Liver (tissue), 9 donors: ENCODE measurements around the gene VRTN. TPM values are rescaled to one million over a fixed set of nuclear protein-coding genes. Genes with fewer than 3 reads are reported as not detected.

ENCODE experiments used
- DNase-seq: peaks from one replicate; pipeline ENCODE4 v3.0.0-alpha.2; 2017; ENCODE audit warnings: low spot score
- H3K27ac ChIP-seq, 2 donors: one replicate each; pipeline ENCODE4 v1.7.0; 2013; ENCODE audit warnings: inconsistent platforms in 2 of 2, low read length in 2 of 2, control low read depth in 1 of 2, low read depth in 1 of 2, mild to moderate bottlenecking in 1 of 2
- H3K27me3 ChIP-seq, 4 donors: one replicate each; pipeline versions ENCODE4 v1.6.1 to v1.7.0; 2013; ENCODE audit warnings: low read length in 3 of 4, inconsistent platforms in 1 of 4, mild to moderate bottlenecking in 1 of 4, moderate library complexity in 1 of 4; ENCODE audit not compliant: control insufficient read depth in 4 of 4, insufficient read depth in 4 of 4
- H3K36me3 ChIP-seq, 4 donors: one replicate each; pipeline versions ENCODE4 v1.6.1 to v1.7.0; 2013; ENCODE audit warnings: low read length in 3 of 4, mild to moderate bottlenecking in 3 of 4, low read depth in 1 of 4, moderate library complexity in 1 of 4; ENCODE audit not compliant: control insufficient read depth in 4 of 4, insufficient read depth in 3 of 4
- H3K4me1 ChIP-seq, 4 donors: one replicate each; pipeline versions ENCODE4 v1.6.1 to v1.7.0; 2013; ENCODE audit warnings: low read length in 3 of 4, mild to moderate bottlenecking in 3 of 4, moderate library complexity in 1 of 4; ENCODE audit not compliant: control insufficient read depth in 4 of 4, insufficient read depth in 4 of 4
- H3K4me3 ChIP-seq, 3 donors: one replicate each; pipeline versions ENCODE4 v1.6.1 to v1.7.0; 2013; ENCODE audit warnings: low read length in 3 of 3, control low read depth in 1 of 3, low read depth in 1 of 3, mild to moderate bottlenecking in 1 of 3
- H3K9ac ChIP-seq, 2 donors: one replicate each; pipeline ENCODE4 v1.7.0; 2013; ENCODE audit warnings: low read length in 2 of 2, mild to moderate bottlenecking in 2 of 2, moderate library complexity in 2 of 2, control low read depth in 1 of 2, low read depth in 1 of 2
- H3K9me3 ChIP-seq, 4 donors: one replicate each; pipeline versions ENCODE4 v1.6.1 to v1.7.0; 2013; ENCODE audit warnings: low read length in 3 of 4; ENCODE audit not compliant: control insufficient read depth in 4 of 4
- CTCF ChIP-seq: fragments of 150-350 bp; IDR thresholded peaks from 2 replicates; pipeline ENCODE4 v1.5.1; 2017; ENCODE audit warnings: improper control_type of control experiment, low read depth, low read length; ENCODE audit not compliant: missing input control
- EGR1 ChIP-seq, 2 donors: IDR thresholded peaks; 2 replicates each; pipeline ENCODE4 v1.6.1; 2016 to 2018; ENCODE audit warnings: antibody characterized with exemption in 2 of 2, low read depth in 2 of 2
- FOXA1 ChIP-seq: IDR thresholded peaks from 2 replicates; pipeline ENCODE4 v1.6.1; 2016; ENCODE audit warnings: antibody characterized with exemption
- FOXA2 ChIP-seq: IDR thresholded peaks from 2 replicates; pipeline ENCODE4 v1.6.1; 2016; ENCODE audit warnings: antibody characterized with exemption
- GABPA ChIP-seq, 2 donors: IDR thresholded peaks in 1 of 2; conservative IDR thresholded peaks in 1 of 2; 2 replicates each; pipeline ENCODE4 v1.6.1; 2016; ENCODE audit warnings: antibody characterized with exemption in 2 of 2, mild to moderate bottlenecking in 1 of 2, moderate library complexity in 1 of 2
- HNF4A ChIP-seq, 2 donors: conservative IDR thresholded peaks; 2 replicates each; pipeline ENCODE4 v1.6.1; 2016; ENCODE audit warnings: antibody characterized with exemption in 2 of 2, mild to moderate bottlenecking in 2 of 2
- HNF4G ChIP-seq: IDR thresholded peaks from 2 replicates; pipeline ENCODE4 v1.6.1; 2016; ENCODE audit warnings: antibody characterized with exemption
- JUND ChIP-seq, 2 donors: IDR thresholded peaks; 2 replicates each; pipeline ENCODE4 v1.6.1; 2016; ENCODE audit warnings: antibody characterized with exemption in 2 of 2
- NR2F2 ChIP-seq: IDR thresholded peaks from 2 replicates; pipeline ENCODE4 v1.6.1; 2016; ENCODE audit warnings: antibody characterized with exemption
- RAD21 ChIP-seq, 2 donors: IDR thresholded peaks; 2 replicates each; pipeline ENCODE4 v1.6.1; 2016; ENCODE audit warnings: antibody characterized with exemption in 2 of 2, mild to moderate bottlenecking in 2 of 2
- REST ChIP-seq: IDR thresholded peaks from 2 replicates; pipeline ENCODE4 v1.6.1; 2016; ENCODE audit warnings: antibody characterized with exemption, mild to moderate bottlenecking
- RXRA ChIP-seq, 2 donors: IDR thresholded peaks; 2 replicates each; pipeline ENCODE4 v1.6.1; 2017 to 2018; ENCODE audit warnings: antibody characterized with exemption in 2 of 2, mild to moderate bottlenecking in 1 of 2
- TAF1 ChIP-seq: conservative IDR thresholded peaks from 2 replicates; pipeline ENCODE4 v1.6.1; 2016; ENCODE audit warnings: antibody characterized with exemption, mild to moderate bottlenecking
- YY1 ChIP-seq: IDR thresholded peaks from 2 replicates; pipeline ENCODE4 v1.6.1; 2016; ENCODE audit warnings: antibody characterized with exemption, mild to moderate bottlenecking
- WGBS: extraction: QIAGEN DNeasy Blood & Tissue Kit; methylation state at CpG from one replicate; pipeline ENCODE4 v1.1.7; 2013; 5-methylcytosine and 5-hydroxymethylcytosine counted together
- polyA plus RNA-seq, 2 donors: library from polyadenylated mRNA; stranded (reverse) in 1 of 2; unstranded in 1 of 2; fragments of 200-250 nt in 1 of 2; fragments of >200 nt in 1 of 2; fragmentation: Nextera tagmentation in 1 of 2; extraction: Ambion mirVana in 1 of 2; gene quantifications; one replicate each; pipeline versions ENCODE4 v1.2.1 to v1.2.3, GENCODE V29; 2013 to 2015
- total RNA-seq, 2 donors: library from RNA; depleted of rRNA; stranded (reverse); fragments of >200 nt; gene quantifications; one replicate each; pipeline ENCODE4 v1.2.3, GENCODE V29; 2014
- TF ChIP-seq, protein P1 (sequence below): IDR thresholded peaks from 2 replicates; pipeline ENCODE4 v1.6.1; 2016; ENCODE audit warnings: antibody characterized with exemption
- TF ChIP-seq, protein P2 (sequence below): IDR thresholded peaks from 2 replicates; pipeline ENCODE4 v1.6.1; 2016; ENCODE audit warnings: antibody characterized with exemption
- TF ChIP-seq, protein P3 (sequence below): IDR thresholded peaks from 2 replicates; pipeline ENCODE4 v1.6.1; 2016; ENCODE audit warnings: antibody characterized with exemption
- donor health status: healthy.
- donor health status: healthy.
- donor health status: healthy.
- donor health status: healthy.
- donor health status: healthy.

The VRTN gene
- total and polyA plus RNA-seq, 4 donors, result not detected

GRCh38 chr14:74308695-74309094 is 39.6 kb upstream of the VRTN start:
- Histone ChIP-seq H3K4me1 (no peaks in the 10 kb centered on the region), H3K27ac (no peak overlapping the region), H3K9ac (no peak overlapping the region), H3K27me3 (no peaks in the 10 kb centered on the region), H3K4me3 (no peak overlapping the region), H3K9me3 (no peaks in the 10 kb centered on the region), H3K36me3 (no peaks in the 10 kb centered on the region)
- WGBS, result 83% methylated on average over 5 of the region's 5 CpGs
- TF ChIP-seq, protein P1, sequence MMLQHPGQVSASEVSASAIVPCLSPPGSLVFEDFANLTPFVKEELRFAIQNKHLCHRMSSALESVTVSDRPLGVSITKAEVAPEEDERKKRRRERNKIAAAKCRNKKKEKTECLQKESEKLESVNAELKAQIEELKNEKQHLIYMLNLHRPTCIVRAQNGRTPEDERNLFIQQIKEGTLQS, result no peak
- no peak for TF ChIP-seq HNF4G
- TF ChIP-seq RXRA (IDR thresholded peaks at IDR 0.05), result no peak
- TF ChIP-seq, protein P2, sequence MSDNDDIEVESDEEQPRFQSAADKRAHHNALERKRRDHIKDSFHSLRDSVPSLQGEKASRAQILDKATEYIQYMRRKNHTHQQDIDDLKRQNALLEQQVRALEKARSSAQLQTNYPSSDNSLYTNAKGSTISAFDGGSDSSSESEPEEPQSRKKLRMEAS, result no peak
- TF ChIP-seq TAF1, result no peak
- TF ChIP-seq YY1, result no peak
- TF ChIP-seq, protein P3, sequence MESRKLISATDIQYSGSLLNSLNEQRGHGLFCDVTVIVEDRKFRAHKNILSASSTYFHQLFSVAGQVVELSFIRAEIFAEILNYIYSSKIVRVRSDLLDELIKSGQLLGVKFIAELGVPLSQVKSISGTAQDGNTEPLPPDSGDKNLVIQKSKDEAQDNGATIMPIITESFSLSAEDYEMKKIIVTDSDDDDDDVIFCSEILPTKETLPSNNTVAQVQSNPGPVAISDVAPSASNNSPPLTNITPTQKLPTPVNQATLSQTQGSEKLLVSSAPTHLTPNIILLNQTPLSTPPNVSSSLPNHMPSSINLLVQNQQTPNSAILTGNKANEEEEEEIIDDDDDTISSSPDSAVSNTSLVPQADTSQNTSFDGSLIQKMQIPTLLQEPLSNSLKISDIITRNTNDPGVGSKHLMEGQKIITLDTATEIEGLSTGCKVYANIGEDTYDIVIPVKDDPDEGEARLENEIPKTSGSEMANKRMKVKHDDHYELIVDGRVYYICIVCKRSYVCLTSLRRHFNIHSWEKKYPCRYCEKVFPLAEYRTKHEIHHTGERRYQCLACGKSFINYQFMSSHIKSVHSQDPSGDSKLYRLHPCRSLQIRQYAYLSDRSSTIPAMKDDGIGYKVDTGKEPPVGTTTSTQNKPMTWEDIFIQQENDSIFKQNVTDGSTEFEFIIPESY, result no peak
- no peak for TF ChIP-seq JUND (IDR thresholded peaks at IDR 0.05)
- no peak for TF ChIP-seq FOXA2
- no peak for TF ChIP-seq GABPA (IDR thresholded peaks at IDR 0.05 in 1 of 2, conservative IDR thresholded peaks at IDR 0.05 in 1 of 2)
- no peak for TF ChIP-seq NR2F2
- TF ChIP-seq HNF4A (conservative IDR thresholded peaks at IDR 0.05), result no peak
- no peak for TF ChIP-seq FOXA1
- no peak for DNase-seq

GRCh38 chr14:74309125-74310022 is 38.9 kb upstream of the VRTN start:
- H3K27ac ChIP-seq, result no peak overlapping the region
- 75% methylated on average over 8 of the region's 8 CpGs for WGBS
- H3K4me3 ChIP-seq, result no peak overlapping the region
- no peaks in the 10 kb centered on the region for H3K9me3 ChIP-seq
- H3K27me3 ChIP-seq, result no peaks in the 10 kb centered on the region
- no peak for DNase-seq
- TF ChIP-seq HNF4A (conservative IDR thresholded peaks at IDR 0.05), result no peak
- TF ChIP-seq, protein P3, result no peak
- no peak for TF ChIP-seq CTCF
- TF ChIP-seq, protein P1, result no peak
- TF ChIP-seq NR2F2, result no peak
- no peak for TF ChIP-seq TAF1
- no peak for TF ChIP-seq RXRA (IDR thresholded peaks at IDR 0.05)
- no peak for TF ChIP-seq RAD21 (IDR thresholded peaks at IDR 0.05)
- no peak for TF ChIP-seq REST
- TF ChIP-seq EGR1 (IDR thresholded peaks at IDR 0.05; ENCODE audit: low read depth in 2 of 2), result no peak
- TF ChIP-seq HNF4G, result no peak
- TF ChIP-seq, protein P2, result no peak
- no peak for TF ChIP-seq JUND (IDR thresholded peaks at IDR 0.05)
- TF ChIP-seq FOXA1, result no peak
- no peaks in the 10 kb centered on the region for H3K4me1 ChIP-seq
- no peak overlapping the region for H3K9ac ChIP-seq
- no peaks in the 10 kb centered on the region for H3K36me3 ChIP-seq
